DOHH2 (cell line): Measurements from ENCODE around the gene VIL1.

Experiments used
- H3F3A ChIP-seq: fragments of 200-600 bp; sonication (generic), shearing (Covaris generic); 2 replicates; pipeline ENCODE4 v1.6.0; 2016; ENCODE audit warnings: antibody characterized with exemption, mild to moderate bottlenecking; ENCODE audit not compliant: control insufficient read depth, insufficient read depth
- H3K27ac ChIP-seq: fragments of 200-600 bp; sonication (generic); 2 replicates; pipeline ENCODE4 v1.5.1; 2014; ENCODE audit warnings: low read depth, mild to moderate bottlenecking, low read length, moderate library complexity
- H3K27me3 ChIP-seq: fragments of 200-600 bp; sonication (generic); 2 replicates; pipeline ENCODE4 v1.6.1; 2014; ENCODE audit warnings: mild to moderate bottlenecking, low read length, mixed read lengths; ENCODE audit not compliant: control insufficient read depth
- H3K36me3 ChIP-seq: fragments of 200-600 bp; sonication (generic); 2 replicates; pipeline ENCODE4 v1.6.1; 2014; ENCODE audit warnings: mild to moderate bottlenecking, low read length, moderate library complexity, mixed read lengths; ENCODE audit not compliant: control insufficient read depth
- H3K4me1 ChIP-seq: fragments of 200-600 bp; sonication (generic); 2 replicates; pipeline ENCODE4 v1.6.1; 2014; ENCODE audit warnings: mild to moderate bottlenecking, low read length, mixed read lengths; ENCODE audit not compliant: control insufficient read depth
- H3K4me2 ChIP-seq: fragments of 200-600 bp; sonication (generic); 2 replicates; pipeline ENCODE4 v1.6.0; 2014; ENCODE audit warnings: mild to moderate bottlenecking, low read length, moderate library complexity
- H3K4me3 ChIP-seq: fragments of 200-600 bp; sonication (generic); 2 replicates; pipeline ENCODE4 v1.5.1; 2014; ENCODE audit warnings: mild to moderate bottlenecking, low read length, mixed read lengths
- H3K79me2 ChIP-seq: fragments of 200-600 bp; sonication (generic); 2 replicates; pipeline ENCODE4 v1.6.1; 2014; ENCODE audit warnings: mild to moderate bottlenecking, low read length, mixed read lengths; ENCODE audit not compliant: control insufficient read depth
- H3K9me2 ChIP-seq: fragments of 200-600 bp; sonication (generic); replicated peaks from 2 replicates; pipeline ENCODE4 v1.6.1; 2014; ENCODE audit warnings: mild to moderate bottlenecking, low read length, mixed read lengths; ENCODE audit not compliant: control insufficient read depth
- H3K9me3 ChIP-seq: fragments of 200-600 bp; sonication (generic); 2 replicates; pipeline ENCODE4 v1.6.1; 2014; ENCODE audit warnings: antibody characterized with exemption, low read length, mixed read lengths; ENCODE audit not compliant: control insufficient read depth, insufficient read depth
- H4K20me1 ChIP-seq: fragments of 200-600 bp; sonication (generic); 2 replicates; pipeline ENCODE4 v1.6.0; 2014; ENCODE audit warnings: low read depth, mild to moderate bottlenecking, antibody characterized with exemption, low read length, moderate library complexity; ENCODE audit not compliant: control insufficient read depth, insufficient read depth
- EZH2phosphoT487 ChIP-seq: fragments of 200-600 bp; sonication (generic); IDR thresholded peaks from 2 replicates; pipeline ENCODE4 v1.6.1; 2017; ENCODE audit warnings: borderline replicate concordance, mild to moderate bottlenecking, antibody characterized with exemption, low read length, moderate library complexity, mixed read lengths
- TF ChIP-seq, protein P1 (sequence below): fragments of 200-600 bp; sonication (generic); IDR thresholded peaks from one replicate; pipeline ENCODE4 v1.5.1; 2014; ENCODE audit warnings: antibody characterized with exemption, mild to moderate bottlenecking, low read depth, low read length; ENCODE audit not compliant: poor library complexity, severe bottlenecking

The VIL1 gene

DNA sequence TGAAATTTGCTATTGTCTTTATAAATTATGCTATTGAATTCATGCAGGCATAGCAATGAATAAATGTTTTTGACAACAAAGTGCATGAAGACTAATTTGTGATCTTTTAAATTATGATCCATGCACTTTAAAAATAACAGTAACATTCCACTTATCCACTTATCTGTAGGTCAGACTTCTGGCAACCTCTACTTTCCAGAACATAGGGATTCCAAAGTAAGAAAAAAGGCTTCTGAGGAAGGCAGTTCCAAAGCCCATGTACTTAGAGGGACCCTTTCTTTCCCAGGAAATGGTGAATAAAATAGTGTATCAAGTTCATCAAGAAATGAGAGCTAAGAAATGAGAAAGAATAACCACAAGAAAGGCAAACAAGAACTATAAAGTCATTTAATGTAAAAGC lies 58.3 kb downstream of the VIL1 start:
- Histone ChIP-seq H3K36me3 (peaks cover 80% of the 10 kb centered on the region), H3K9me3 (no peaks in the 10 kb centered on the region), H3K27me3 (no peaks in the 10 kb centered on the region)

DNA sequence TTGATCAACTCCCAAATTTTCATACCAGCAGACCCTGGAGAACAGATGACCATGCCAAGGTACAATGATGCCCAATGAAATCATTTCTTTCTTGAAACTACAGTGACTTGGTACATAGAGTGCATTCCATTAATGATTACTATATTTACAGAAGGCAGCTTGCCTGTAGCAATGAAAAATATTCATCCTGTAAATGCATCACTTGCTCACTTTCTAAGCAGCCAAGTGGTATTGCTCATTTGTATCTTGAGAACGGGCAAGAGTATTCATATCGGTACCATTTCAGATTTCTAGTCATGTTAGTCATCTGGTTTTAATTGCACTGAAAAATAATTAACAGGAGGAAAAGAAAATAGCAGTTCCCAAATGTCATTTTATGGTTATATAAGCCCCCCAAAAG lies 59.6 kb downstream of the VIL1 start:
- no peaks in the 10 kb centered on the region for H4K20me1 ChIP-seq
- H3K27me3 ChIP-seq = no peaks in the 10 kb centered on the region
- H3K9me3 ChIP-seq = no peaks in the 10 kb centered on the region
- H3K79me2 ChIP-seq = peaks cover 5% of the 10 kb centered on the region
- peaks cover 75% of the 10 kb centered on the region for H3K36me3 ChIP-seq
- H3K4me3 ChIP-seq = no peak overlapping the region
- peak overlapping the region; percentile 85 for H3K27ac ChIP-seq
- no peaks in the 10 kb centered on the region for H3K9me2 ChIP-seq
- TF ChIP-seq, protein P1, sequence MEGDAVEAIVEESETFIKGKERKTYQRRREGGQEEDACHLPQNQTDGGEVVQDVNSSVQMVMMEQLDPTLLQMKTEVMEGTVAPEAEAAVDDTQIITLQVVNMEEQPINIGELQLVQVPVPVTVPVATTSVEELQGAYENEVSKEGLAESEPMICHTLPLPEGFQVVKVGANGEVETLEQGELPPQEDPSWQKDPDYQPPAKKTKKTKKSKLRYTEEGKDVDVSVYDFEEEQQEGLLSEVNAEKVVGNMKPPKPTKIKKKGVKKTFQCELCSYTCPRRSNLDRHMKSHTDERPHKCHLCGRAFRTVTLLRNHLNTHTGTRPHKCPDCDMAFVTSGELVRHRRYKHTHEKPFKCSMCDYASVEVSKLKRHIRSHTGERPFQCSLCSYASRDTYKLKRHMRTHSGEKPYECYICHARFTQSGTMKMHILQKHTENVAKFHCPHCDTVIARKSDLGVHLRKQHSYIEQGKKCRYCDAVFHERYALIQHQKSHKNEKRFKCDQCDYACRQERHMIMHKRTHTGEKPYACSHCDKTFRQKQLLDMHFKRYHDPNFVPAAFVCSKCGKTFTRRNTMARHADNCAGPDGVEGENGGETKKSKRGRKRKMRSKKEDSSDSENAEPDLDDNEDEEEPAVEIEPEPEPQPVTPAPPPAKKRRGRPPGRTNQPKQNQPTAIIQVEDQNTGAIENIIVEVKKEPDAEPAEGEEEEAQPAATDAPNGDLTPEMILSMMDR = no peak
- TF ChIP-seq EZH2phosphoT487 = no peak
- H3F3A ChIP-seq = peaks cover 19% of the 10 kb centered on the region
- peak overlapping the region; percentile 1 for H3K4me2 ChIP-seq
- peaks cover 89% of the 10 kb centered on the region for H3K4me1 ChIP-seq

More for the DNA sequence above, 58.3 kb downstream of the VIL1 start:
- Histone ChIP-seq H4K20me1 (no peaks in the 10 kb centered on the region), H3K27ac (peak overlapping the region; percentile 85), H3K4me1 (peaks cover 89% of the 10 kb centered on the region), H3K4me2 (peak overlapping the region; percentile 62), H3K9me2 (no peaks in the 10 kb centered on the region), H3K79me2 (peaks cover 5% of the 10 kb centered on the region), H3F3A (peaks cover 11% of the 10 kb centered on the region), H3K4me3 (peak overlapping the region; percentile 49)
- TF ChIP-seq, protein P1 = no peak
- no peak for TF ChIP-seq EZH2phosphoT487

DNA sequence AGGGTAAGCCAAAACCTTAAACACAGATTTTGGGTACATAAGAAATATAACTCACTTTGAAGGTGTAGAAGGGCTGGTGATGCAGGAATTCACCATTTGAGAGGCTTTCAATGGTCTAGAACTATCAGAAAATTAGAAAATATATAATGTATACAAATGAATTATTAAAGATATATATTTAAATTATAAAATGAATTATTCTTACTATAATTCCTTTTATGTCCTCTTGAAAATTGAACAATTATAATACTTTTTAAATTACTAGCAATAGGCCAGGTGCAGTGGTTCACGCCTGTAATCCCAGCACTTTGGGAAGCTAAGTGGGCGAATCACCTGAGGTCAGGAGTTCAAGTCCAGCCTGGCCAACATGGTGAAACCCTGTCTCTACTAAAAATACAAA lies 60.7 kb downstream of the VIL1 start:
- no peaks in the 10 kb centered on the region for H3K9me2 ChIP-seq
- TF ChIP-seq, protein P1 = no peak
- TF ChIP-seq EZH2phosphoT487 = no peak
- no peaks in the 10 kb centered on the region for H3K27me3 ChIP-seq
- H3K9me3 ChIP-seq = no peaks in the 10 kb centered on the region
- H4K20me1 ChIP-seq = no peaks in the 10 kb centered on the region
- no peak overlapping the region for H3K4me2 ChIP-seq
- H3F3A ChIP-seq = peaks cover 21% of the 10 kb centered on the region
- no peak overlapping the region for H3K4me3 ChIP-seq
- no peak overlapping the region for H3K27ac ChIP-seq
- peaks cover 89% of the 10 kb centered on the region for H3K4me1 ChIP-seq
- H3K79me2 ChIP-seq = peaks cover 9% of the 10 kb centered on the region
- H3K36me3 ChIP-seq = peaks cover 75% of the 10 kb centered on the region

DNA sequence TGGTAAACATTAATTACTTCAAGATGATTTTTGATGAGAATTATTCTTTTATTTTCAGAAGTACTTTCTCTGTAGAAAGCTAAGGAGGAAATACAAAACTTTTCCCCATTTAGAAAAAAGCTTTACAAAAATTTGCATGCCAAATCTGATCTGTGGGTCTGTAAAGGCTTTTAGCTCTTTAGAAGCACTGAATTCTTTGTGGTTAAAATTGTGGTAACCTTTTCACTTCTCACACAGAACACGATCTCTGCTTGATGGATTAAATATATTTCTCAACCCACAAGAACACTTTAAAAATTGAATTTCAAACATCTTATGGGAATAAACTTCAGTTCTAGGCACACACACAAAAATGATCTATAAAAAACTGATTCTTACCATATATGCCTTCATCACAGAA lies 63.7 kb downstream of the VIL1 start:
- Histone ChIP-seq H3K4me1 (peaks cover 75% of the 10 kb centered on the region), H3K4me3 (peak overlapping the region; percentile 48), H3K4me2 (peak overlapping the region; percentile 68), H3K27me3 (no peaks in the 10 kb centered on the region), H4K20me1 (no peaks in the 10 kb centered on the region), H3K27ac (peak overlapping the region; percentile 90), H3F3A (peaks cover 19% of the 10 kb centered on the region), H3K9me3 (no peaks in the 10 kb centered on the region), H3K9me2 (no peaks in the 10 kb centered on the region), H3K79me2 (peaks cover 9% of the 10 kb centered on the region), H3K36me3 (peaks cover 73% of the 10 kb centered on the region)
- no peak for TF ChIP-seq EZH2phosphoT487
